Stimulated activated CD4-positive, alpha-beta T cell treated with anti-CD3 and anti-CD28 coated beads, Interleukin-1b, Interleukin-23, amount 100 ng/mL, for 1 hour (primary cell): ENCODE measurements around the gene LMTK2.

Experiments used
- DNase-seq, 2 donors: peaks; one replicate each; pipeline ENCODE4 v3.0.0-alpha.2; 2020; ENCODE audit warnings: low read depth in 2 of 2

The LMTK2 gene

DNA sequence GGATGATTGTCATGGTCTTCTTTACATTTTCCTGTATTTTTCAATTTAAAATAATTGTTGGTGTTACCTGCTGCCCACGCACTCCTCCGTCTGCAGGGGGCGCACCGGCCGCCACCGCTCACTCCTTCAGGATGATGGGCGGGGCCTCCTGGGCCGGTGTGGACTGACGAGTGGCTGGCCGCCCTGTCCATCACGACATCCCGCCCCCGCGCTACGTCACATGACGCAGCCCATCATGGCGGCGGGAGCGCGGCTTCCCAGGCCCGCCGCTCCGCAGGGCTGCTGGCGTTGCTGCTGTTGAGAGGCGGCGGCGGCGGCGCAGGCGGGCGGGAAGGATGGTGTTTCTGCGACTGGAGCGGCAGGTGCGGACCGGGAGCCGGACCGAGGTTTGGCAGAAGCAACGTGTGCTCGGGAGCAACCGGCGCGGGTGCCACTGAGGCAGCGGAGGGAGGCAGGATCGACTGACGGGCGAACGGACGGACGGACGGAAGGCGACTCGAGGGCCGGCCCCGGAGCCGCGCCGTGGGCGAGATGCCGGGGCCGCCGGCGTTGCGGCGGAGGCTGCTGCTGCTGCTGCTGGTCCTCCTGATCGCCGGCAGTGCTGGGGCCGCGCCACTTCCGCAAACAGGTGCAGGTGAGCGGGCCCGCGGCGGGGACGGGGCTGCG, at the start of gene LMTK2:
Gene LMTK2, plus strand, starts transcription at position 216 of the 666 bp plus-strand sequence. Its CDS starts 316 bp downstream, at position 532.
- DNase-seq = peak; percentile 93 to 96

- no peak for DNase-seq
These were observed 49.5 kb upstream of the LMTK2 start for GRCh38 chr7:98057157-98057556.

GRCh38 chr7:98058186-98058585, 48.5 kb upstream of the LMTK2 start:
- no peak for DNase-seq

GRCh38 chr7:98064233-98064632, 42.4 kb upstream of the LMTK2 start:
- no peak for DNase-seq

- DNase-seq = no peak
These were observed 40.5 kb upstream of the LMTK2 start for GRCh38 chr7:98066208-98066607.

DNA sequence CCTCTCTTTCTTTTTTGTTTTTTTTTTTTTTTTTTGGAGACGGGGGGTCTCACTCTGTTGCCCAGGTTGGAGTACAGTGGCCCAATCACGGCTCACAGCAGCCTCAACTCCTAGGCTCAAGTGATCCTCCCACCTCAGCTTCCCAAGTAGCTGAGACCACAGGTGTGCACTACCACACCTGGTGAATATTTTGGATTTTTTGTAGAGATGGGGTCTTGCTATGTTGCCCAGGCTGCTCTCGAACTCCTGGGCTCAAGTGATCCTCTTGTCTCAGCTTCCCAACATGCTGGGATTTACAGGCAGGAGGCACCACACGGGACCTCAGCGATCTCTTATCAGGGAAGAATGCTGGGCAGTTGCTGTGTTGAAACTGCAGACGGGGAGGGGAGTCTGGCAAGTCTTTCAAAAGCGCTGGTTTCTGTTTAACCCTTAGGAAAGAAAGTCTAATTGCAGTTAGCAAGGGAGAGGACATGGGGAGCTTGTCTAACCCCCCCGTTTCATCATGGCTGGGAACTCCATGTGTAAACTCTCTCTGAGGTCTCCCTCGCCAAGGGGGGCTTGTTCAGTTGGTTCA, 39.6 kb upstream of the LMTK2 start:
- no peak for DNase-seq

DNA sequence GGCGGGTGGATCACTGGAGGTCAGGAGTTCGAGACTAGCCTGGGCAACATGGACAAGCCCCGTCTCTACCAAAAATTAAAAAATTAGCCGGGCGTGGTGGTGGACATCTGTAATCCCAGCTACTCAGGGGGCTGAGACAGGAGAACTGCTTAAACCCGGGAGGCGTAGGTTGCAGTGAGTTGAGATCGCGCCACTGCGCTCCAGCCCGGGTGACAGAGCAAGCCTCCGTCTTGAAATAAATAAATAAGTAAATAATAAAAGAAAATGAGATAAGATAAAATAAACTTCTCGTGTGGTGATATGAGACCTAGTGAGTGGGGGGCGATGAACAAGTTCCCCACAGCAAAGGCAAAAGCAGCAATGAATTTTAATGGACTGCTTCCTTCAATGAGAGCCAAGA, 33.6 kb upstream of the LMTK2 start:
- DNase-seq = no peak

- no peak for DNase-seq
These were observed 30.9 kb upstream of the LMTK2 start for GRCh38 chr7:98075801-98076200.

GRCh38 chr7:98077762-98078161, 28.9 kb upstream of the LMTK2 start:
- DNase-seq = no peak

DNA sequence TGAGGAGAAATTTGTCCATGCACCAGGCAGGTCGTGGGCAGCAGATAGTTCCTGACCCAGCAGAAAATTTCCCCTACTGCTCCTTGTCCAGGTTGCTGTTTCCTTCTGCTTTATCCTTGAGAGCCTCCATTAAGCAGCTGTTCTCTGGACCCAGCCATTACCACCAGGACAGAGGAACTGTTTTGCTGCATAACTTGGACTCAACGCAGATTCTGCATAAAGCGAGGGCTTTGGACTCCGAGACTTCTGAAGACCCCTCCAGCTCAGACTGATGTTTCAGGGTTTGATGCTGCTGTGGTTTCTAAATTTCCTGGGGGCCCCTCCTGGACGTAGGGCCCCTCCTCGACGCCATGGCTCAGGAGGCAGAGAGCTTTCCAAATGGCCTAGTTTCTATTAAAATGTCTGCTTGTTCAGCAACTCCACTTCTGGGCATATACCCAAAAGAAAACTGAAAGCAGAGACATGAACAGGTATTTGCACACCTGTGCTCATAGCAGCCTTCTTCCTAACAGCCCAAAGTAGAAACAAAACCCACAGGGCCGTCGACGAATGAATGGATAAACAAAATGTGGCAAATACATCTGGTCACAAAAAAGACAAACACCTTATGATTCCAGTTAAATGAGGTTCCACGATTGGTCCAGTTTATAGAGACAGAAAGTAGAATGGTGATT, 28.3 kb upstream of the LMTK2 start:
- no peak for DNase-seq

DNA sequence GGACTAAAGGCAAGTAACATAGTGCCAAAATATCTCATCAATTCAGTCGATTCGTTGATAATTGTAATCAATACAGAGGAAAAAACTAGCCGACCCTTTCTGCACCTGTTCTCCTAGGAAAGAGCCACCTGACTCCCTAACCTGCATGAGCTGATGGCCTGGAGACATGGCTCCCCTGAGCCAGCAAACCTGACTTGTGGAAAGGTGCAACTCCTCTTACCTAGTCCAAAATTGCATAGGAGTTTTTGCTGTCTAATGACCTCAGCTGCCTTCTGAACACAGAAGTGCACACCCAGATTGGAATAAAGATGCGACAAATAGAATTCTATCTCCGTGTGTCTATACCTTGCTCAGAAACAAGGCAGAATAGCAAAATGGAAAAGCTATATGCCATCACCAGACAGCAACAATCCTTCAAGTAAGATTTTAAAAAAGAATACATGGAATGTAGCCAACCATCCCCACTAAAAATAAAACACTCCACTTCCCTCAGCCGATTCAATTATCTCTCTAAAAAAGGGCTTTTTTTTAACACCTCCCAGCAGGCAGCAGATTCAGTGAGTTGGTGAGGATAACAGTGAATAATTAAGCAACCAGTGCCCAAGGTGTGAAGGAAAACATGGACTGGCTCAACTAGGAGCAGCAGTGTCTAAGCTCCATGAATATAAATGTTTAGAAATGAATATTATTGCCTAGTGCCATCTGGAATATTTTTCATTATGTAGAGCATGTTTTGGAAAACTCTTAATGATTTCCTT, 26.6 kb upstream of the LMTK2 start:
- DNase-seq = no peak

- DNase-seq = no peak
These were observed 25.3 kb upstream of the LMTK2 start for GRCh38 chr7:98081319-98081718.

- no peak for DNase-seq
These were observed 22.0 kb upstream of the LMTK2 start for GRCh38 chr7:98084631-98085030.

DNA sequence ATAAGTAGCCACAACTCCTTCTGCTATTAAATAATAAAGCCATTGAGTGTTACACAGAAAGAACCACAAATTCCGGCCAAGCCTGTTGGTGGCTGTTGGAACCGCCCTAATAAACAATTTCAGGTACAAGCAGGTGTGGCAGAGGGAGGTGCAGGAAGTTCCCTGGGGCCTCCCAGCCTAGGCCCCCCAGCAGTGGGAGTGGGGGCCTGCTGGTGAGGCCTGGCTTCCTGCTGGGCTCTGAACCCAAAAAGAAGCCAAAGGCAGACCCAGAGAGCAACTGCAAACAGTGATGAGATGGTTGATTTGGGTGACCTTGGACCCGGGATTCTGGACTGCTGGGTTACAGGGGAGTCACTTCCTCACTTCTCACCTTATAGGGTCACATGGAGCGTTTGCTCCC, 21.0 kb upstream of the LMTK2 start:
- DNase-seq = no peak

DNA sequence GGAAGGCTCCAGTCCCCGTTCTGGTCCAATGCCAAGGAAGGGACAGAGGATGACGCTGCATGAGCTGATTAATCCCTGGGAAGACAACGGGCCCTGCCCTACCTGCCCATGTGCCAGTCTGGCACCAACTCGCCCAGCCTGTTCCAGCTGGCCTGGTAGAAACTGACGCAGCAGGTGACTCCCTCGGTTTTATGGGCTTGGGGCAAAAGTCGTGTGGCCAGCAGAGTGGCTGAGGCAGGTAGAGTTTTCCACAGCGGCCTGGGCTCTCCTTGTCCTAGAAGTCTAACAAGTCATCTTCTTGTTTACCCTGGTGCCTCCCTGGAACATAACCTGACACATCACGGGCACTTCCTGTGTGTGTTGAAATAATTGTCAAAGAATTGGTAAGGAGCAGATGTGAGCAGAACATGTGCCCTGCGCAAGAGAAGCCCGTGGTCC, 20.4 kb upstream of the LMTK2 start:
- no peak for DNase-seq

DNA sequence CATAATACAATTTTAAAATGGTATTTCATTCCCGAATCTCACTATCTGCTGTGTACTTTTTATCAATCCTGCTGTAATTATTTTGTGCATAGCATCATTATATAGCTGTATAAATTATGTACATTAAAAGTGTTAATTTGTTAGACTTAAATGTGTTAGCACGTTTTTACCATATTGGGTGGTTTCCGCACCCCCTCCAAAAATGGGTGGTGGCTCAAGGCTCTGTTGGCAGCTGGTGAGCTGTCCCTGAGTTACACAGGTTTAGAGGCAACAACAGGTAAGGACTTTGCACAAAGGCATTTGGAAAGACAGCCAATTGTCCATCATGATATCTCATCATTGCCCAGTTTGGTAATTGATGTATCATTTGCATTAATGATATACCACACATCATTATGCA, 18.6 kb upstream of the LMTK2 start:
- no peak for DNase-seq

GRCh38 chr7:98090116-98090515, 16.5 kb upstream of the LMTK2 start:
- DNase-seq = no peak

GRCh38 chr7:98091061-98091460, 15.6 kb upstream of the LMTK2 start:
- no peak for DNase-seq

DNA sequence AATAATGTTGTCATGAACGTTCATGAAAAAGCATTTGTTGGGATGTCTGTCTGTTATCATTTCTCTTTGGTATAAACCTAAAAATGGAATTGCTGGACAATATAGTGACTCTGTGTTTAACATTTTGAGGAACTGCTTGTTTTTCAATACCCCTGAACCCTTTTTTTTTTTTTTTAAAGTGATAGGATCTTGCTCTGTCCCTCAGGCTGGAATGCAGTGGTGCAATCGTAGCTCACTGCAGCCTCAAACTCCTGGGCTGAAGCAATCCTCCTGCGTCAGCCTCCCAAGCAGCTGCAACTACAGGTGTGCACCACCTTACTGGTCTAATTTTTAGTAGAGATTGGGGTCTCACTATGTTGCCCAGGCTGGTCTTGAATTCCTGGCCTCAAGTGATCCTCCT, 15.1 kb upstream of the LMTK2 start:
- DNase-seq = no peak

- no peak for DNase-seq
These were observed 9.5 kb upstream of the LMTK2 start for GRCh38 chr7:98097042-98097645.

GRCh38 chr7:98100088-98100487, 6.6 kb upstream of the LMTK2 start:
- DNase-seq = no peak

GRCh38 chr7:98102170-98102569, 4.5 kb upstream of the LMTK2 start:
- no peak for DNase-seq
